GM23248 (cell line): ENCODE data around the gene BBS2. TPM values are rescaled to one million over a fixed set of nuclear protein-coding genes. Genes with fewer than 3 reads are reported as not detected.

Experiments
- DNase-seq: peaks from one replicate; pipeline ENCODE4 v3.0.0-alpha.2; 2015
- H2AFZ ChIP-seq: fragments of 200-600 bp; sonication (generic); 2 replicates; pipeline ENCODE4 v1.6.1; 2016; ENCODE audit warnings: antibody characterized with exemption
- H3F3A ChIP-seq: fragments of 200-600 bp; sonication (generic); 2 replicates; pipeline ENCODE4 v1.6.1; 2016; ENCODE audit warnings: mild to moderate bottlenecking, antibody characterized with exemption, mixed run types; ENCODE audit not compliant: insufficient read depth
- H3K27ac ChIP-seq: fragments of 200-600 bp; sonication (generic); 2 replicates; pipeline ENCODE4 v1.5.1; 2016; ENCODE audit warnings: mild to moderate bottlenecking
- H3K27me3 ChIP-seq: fragments of 200-600 bp; sonication (generic); replicated peaks from 2 replicates; pipeline ENCODE4 v1.6.1; 2016; ENCODE audit warnings: mild to moderate bottlenecking; ENCODE audit not compliant: insufficient read depth
- H3K36me3 ChIP-seq: fragments of 200-600 bp; sonication (generic); 2 replicates; pipeline ENCODE4 v1.6.1; 2016; ENCODE audit warnings: low read depth, mild to moderate bottlenecking
- H3K4me1 ChIP-seq: fragments of 200-600 bp; sonication (generic); 2 replicates; pipeline ENCODE4 v1.6.1; 2016; ENCODE audit warnings: mild to moderate bottlenecking; ENCODE audit not compliant: insufficient read depth
- H3K4me2 ChIP-seq: fragments of 200-600 bp; sonication (generic); one replicate; pipeline ENCODE4 v1.6.1; 2016; ENCODE audit warnings: mild to moderate bottlenecking; ENCODE audit not compliant: unreplicated experiment
- H3K4me3 ChIP-seq: fragments of 200-600 bp; sonication (generic); 2 replicates; pipeline ENCODE4 v1.5.1; 2016; ENCODE audit warnings: mild to moderate bottlenecking
- H3K79me2 ChIP-seq: fragments of 200-600 bp; sonication (generic); 2 replicates; pipeline ENCODE4 v1.6.1; 2016; ENCODE audit warnings: mild to moderate bottlenecking; ENCODE audit not compliant: insufficient read depth
- H3K9ac ChIP-seq: fragments of 200-600 bp; sonication (generic); 2 replicates; pipeline ENCODE4 v1.6.1; 2016; ENCODE audit warnings: mild to moderate bottlenecking
- H3K9me2 ChIP-seq: fragments of 200-600 bp; sonication (generic); 2 replicates; pipeline ENCODE4 v1.6.1; 2016; ENCODE audit warnings: mixed run types, mild to moderate bottlenecking, moderate library complexity; ENCODE audit not compliant: insufficient read depth
- H3K9me3 ChIP-seq: fragments of 200-600 bp; sonication (generic); one replicate; pipeline ENCODE4 v1.6.1; 2017; ENCODE audit warnings: low read depth
- H4K20me1 ChIP-seq: fragments of 200-600 bp; sonication (generic); 2 replicates; pipeline ENCODE4 v1.6.0; 2016; ENCODE audit not compliant: insufficient read depth
- EZH2 ChIP-seq: fragments of 200-600 bp; sonication (generic); IDR thresholded peaks from 2 replicates; pipeline ENCODE4 v1.6.1; 2018; ENCODE audit warnings: antibody characterized with exemption, mild to moderate bottlenecking; ENCODE audit not compliant: insufficient read depth, poor library complexity, severe bottlenecking
- EZH2phosphoT487 ChIP-seq: fragments of 200-600 bp; sonication (generic); IDR thresholded peaks from 2 replicates; pipeline ENCODE4 v1.6.1; 2018; ENCODE audit warnings: antibody characterized with exemption, moderate library complexity, mild to moderate bottlenecking, low read depth; ENCODE audit not compliant: insufficient read depth
- WGBS, 2 experiments: methylation state at CpG; one replicate each; pipeline ENCODE4 v1.1.6; 2015 to 2017; ENCODE audit warnings: low lambda C conversion rate in 2 of 2, low coverage in 1 of 2; ENCODE audit errors: missing lambda C conversion rate in 2 of 2; 5-methylcytosine and 5-hydroxymethylcytosine counted together
- in situ Hi-C: fragments of 300-500 bp; cut with MboI; formaldehyde crosslinking; loops from 2 replicates; pipeline ENCODE4 v1.15.0; 2020
- polyA plus RNA-seq: library from polyadenylated mRNA; unstranded; fragments of >200 nt; fragmentation: Nextera tagmentation; extraction: Ambion mirVana; gene quantifications from 2 replicates; pipeline ENCODE4 v1.2.1, GENCODE V29; 2016
- total RNA-seq: library from RNA; depleted of rRNA; stranded (reverse); fragments of >200 nt; shearing (Covaris generic); gene quantifications from 2 replicates; pipeline ENCODE4 v1.2.3, GENCODE V29; 2014

BBS2 gene
- total and polyA plus RNA-seq, 2 experiments from 2014 or later: 45.4 to 66.2 TPM

DNA sequence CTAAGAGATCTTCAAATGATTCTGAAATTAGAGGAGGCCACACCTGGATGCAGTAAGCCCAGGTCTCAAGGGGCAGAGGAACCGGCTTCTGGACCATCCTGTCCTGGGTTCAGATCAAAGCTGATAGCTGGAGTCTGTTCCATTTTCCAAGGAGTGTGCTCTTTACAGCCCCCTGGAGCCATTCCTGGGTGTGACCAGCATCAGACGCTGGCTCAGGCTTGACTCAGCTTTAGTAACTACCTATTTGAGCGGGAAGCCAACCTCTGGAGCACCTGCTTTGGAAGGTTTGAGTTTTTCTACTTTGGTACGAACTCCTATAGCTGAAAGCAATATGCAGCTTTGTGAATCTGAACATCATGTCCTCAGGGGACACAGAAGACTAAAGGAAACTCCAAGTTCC, 12.9 kb upstream of the BBS2 start:
- in situ Hi-C loops: no loop called here
- DNase-seq: no peak
- H3K9ac ChIP-seq: no peak overlapping the region
- no peaks in the 10 kb centered on the region for H3K9me2 ChIP-seq
- 69 to 70% methylated on average over 4 of the region's 4 CpGs for WGBS, 2 experiments
- no peaks in the 10 kb centered on the region for H3K79me2 ChIP-seq
- no peaks in the 10 kb centered on the region for H3F3A ChIP-seq
- H3K27ac ChIP-seq: no peak overlapping the region
- TF ChIP-seq EZH2phosphoT487 (no peak), EZH2 (no peak)
- H3K36me3 ChIP-seq: no peaks in the 10 kb centered on the region
- H3K4me1 ChIP-seq: no peaks in the 10 kb centered on the region
- no peak overlapping the region for H3K4me3 ChIP-seq
- no peak overlapping the region for H3K4me2 ChIP-seq
- no peaks in the 10 kb centered on the region for H3K9me3 ChIP-seq
- H2AFZ ChIP-seq: no peak overlapping the region
- no peaks in the 10 kb centered on the region for H4K20me1 ChIP-seq
- H3K27me3 ChIP-seq: peaks cover 4% of the 10 kb centered on the region; the same call in 1 of the 2 replicates

DNA sequence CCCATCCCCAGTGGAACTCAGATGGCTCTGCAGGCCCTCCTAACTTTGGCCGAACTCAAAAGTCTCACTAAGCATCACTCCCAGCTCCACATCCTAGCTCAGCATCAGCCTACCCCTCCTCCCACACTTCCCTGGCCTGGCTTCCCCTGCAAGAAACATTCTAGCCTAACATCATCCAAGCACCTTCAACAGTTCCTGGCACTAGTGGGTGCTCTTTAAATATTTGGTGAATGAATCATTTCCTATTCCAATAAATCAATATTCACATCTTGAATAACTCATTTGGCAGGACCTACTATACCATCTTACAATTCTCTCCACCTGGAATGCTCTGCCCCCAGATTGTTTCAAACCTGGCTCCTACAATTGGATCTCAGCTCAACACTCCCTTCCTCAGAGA, 11.0 kb upstream of the BBS2 start:
- whole genome bisulfite sequencing, 2 experiments: 58 to 64% methylated on average over 1 of the region's 1 CpG
- Histone ChIP-seq H3K36me3 (no peaks in the 10 kb centered on the region), H3K9ac (no peak overlapping the region), H3K4me1 (peaks cover under 1% of the 10 kb centered on the region; the same call in 1 of the 2 replicates), H3K9me3 (no peaks in the 10 kb centered on the region), H3F3A (no peaks in the 10 kb centered on the region), H3K4me3 (no peak overlapping the region), H3K79me2 (no peaks in the 10 kb centered on the region), H2AFZ (no peak overlapping the region), H3K4me2 (no peak overlapping the region), H3K27ac (no peak overlapping the region), H3K9me2 (no peaks in the 10 kb centered on the region), H3K27me3 (peaks cover 4% of the 10 kb centered on the region; the same call in 1 of the 2 replicates), H4K20me1 (no peaks in the 10 kb centered on the region)
- DNase-seq: no peak
- no peak for TF ChIP-seq EZH2phosphoT487
- no peak for TF ChIP-seq EZH2
- in situ Hi-C loops: no loop called here

DNA sequence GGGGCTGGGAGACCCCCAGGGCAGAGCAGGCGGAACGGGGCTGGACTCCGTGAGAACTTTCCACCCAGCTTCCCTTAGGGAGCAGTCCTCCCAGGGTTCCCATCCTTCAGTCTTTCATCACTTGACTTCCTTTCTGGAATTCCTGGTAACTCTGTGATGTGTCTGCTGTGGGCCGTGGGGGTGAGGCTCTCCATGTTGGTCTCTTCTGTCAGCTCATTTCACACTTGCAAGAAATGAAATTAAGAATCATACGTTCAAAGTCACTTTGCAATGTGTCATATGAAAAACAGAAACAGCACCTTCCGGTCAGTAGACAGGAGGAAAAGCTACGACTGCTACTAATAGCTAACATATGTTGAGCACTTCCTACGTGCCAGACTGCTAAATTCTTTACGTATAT, 5.4 kb upstream of the BBS2 start:
- Histone ChIP-seq H3K9me2 (no peaks in the 10 kb centered on the region), H3K9ac (peak overlapping the region; percentile 16; the same call in 1 of the 2 replicates), H3K36me3 (no peaks in the 10 kb centered on the region), H3K27me3 (no peaks in the 10 kb centered on the region), H3K4me3 (peak overlapping the region; percentile 31), H3K27ac (peak overlapping the region; percentile 66), H3K9me3 (no peaks in the 10 kb centered on the region), H3K79me2 (no peaks in the 10 kb centered on the region), H2AFZ (peak overlapping the region; percentile 86), H3F3A (no peaks in the 10 kb centered on the region), H3K4me1 (peaks cover 15% of the 10 kb centered on the region), H3K4me2 (peak overlapping the region; percentile 63), H4K20me1 (no peaks in the 10 kb centered on the region)
- WGBS, 2 experiments: 26 to 27% methylated on average over 9 of the region's 9 CpGs
- TF ChIP-seq EZH2: no peak
- in situ Hi-C loops: no loop called here
- peak; percentile 79 for DNase-seq

DNA sequence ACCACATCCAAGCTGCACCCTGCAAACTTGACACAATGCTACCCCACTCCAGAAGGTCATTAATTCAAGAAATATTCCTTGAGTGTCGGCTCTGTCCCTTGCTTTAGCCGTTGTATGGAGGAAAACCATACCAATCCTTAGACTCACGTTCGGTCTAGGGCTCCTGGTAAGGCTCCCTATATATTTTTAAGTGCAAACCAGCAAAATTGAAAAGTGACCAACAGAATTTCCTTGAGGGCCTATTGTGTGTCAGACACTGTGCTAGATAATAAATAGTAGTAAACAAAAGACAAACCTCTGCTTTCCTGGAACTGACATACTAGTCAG, 390 bp upstream of the BBS2 start:
- Histone ChIP-seq H3K4me3 (peak overlapping the region; percentile 85), H3K9me2 (no peaks in the 10 kb centered on the region), H3K27ac (peak overlapping the region; percentile 40), H3K9ac (peak overlapping the region; percentile 80), H3K36me3 (no peaks in the 10 kb centered on the region), H3K27me3 (no peaks in the 10 kb centered on the region), H3K9me3 (no peaks in the 10 kb centered on the region), H3K79me2 (peaks cover 45% of the 10 kb centered on the region), H3K4me1 (peaks cover 24% of the 10 kb centered on the region), H3F3A (no peaks in the 10 kb centered on the region), H3K4me2 (peak overlapping the region; percentile 87), H4K20me1 (no peaks in the 10 kb centered on the region), H2AFZ (peak overlapping the region; percentile 94)
- DNase-seq: no peak
- 19 to 26% methylated on average over 4 of the region's 4 CpGs for WGBS, 2 experiments
- no peak for TF ChIP-seq EZH2phosphoT487
- TF ChIP-seq EZH2: no peak
- in situ Hi-C loops: no loop called here

DNA sequence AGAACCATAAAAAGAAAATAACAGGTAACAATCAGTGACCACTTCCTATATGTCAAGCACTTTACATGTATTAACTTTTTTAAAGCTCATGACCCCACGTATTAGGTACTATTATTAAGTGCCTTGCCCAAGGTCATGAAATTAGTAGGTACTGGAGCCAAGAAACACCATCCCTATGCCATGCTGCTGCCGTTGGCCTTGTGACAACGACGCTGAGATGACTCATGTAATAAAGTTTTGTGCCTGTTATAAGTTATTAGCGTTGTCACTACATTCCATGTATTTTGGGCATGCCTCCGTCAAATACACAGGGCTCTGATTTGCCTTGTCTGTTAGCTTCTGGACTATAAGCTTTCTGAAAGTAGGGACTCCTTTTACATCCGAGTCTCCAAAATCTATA, 1.4 kb downstream of the BBS2 start:
- no peak overlapping the region for H3K9ac ChIP-seq
- H3K4me3 ChIP-seq: no peak overlapping the region; the same call in 1 of the 2 replicates
- H2AFZ ChIP-seq: no peak overlapping the region
- H3K4me1 ChIP-seq: peaks cover 26% of the 10 kb centered on the region
- H3K79me2 ChIP-seq: peaks cover 60% of the 10 kb centered on the region
- no peaks in the 10 kb centered on the region for H3K9me3 ChIP-seq
- no peaks in the 10 kb centered on the region for H3K9me2 ChIP-seq
- WGBS, 2 experiments: 85 to 87% methylated on average over 7 of the region's 7 CpGs
- peaks cover 5% of the 10 kb centered on the region; the same call in 1 of the 2 replicates for H3F3A ChIP-seq
- H4K20me1 ChIP-seq: no peaks in the 10 kb centered on the region
- no peak for DNase-seq
- no peaks in the 10 kb centered on the region for H3K36me3 ChIP-seq
- no peak for TF ChIP-seq EZH2
- TF ChIP-seq EZH2phosphoT487: no peak
- H3K4me2 ChIP-seq: peak overlapping the region; percentile 87
- H3K27me3 ChIP-seq: no peaks in the 10 kb centered on the region
- in situ Hi-C loops: no loop called here
- H3K27ac ChIP-seq: no peak overlapping the region
